GM23338 (cell line): ENCODE measurements around the gene ADGRD1.

ENCODE experiments used
- CREB1 ChIP-seq: fragments of 250-450 bp; sonication (Bioruptor Pico); IDR thresholded peaks from 2 replicates; pipeline ENCODE4 v1.5.0; 2020; ENCODE audit warnings: low read depth, mild to moderate bottlenecking, moderate library complexity
- EZH2 ChIP-seq: fragments of 200-600 bp; sonication (generic); IDR thresholded peaks from one replicate; pipeline ENCODE4 v1.8.0; 2017; ENCODE audit warnings: antibody characterized with exemption, mild to moderate bottlenecking, low read depth; ENCODE audit not compliant: unreplicated experiment
- EZH2phosphoT487 ChIP-seq: fragments of 200-600 bp; sonication (generic); IDR thresholded peaks from one replicate; pipeline ENCODE4 v1.8.1; 2018; ENCODE audit warnings: antibody characterized with exemption; ENCODE audit not compliant: unreplicated experiment
- JUNB ChIP-seq: IDR thresholded peaks from one replicate; pipeline ENCODE4 v1.6.1; 2016; ENCODE audit warnings: antibody characterized with exemption; ENCODE audit not compliant: unreplicated experiment
- NANOG ChIP-seq: IDR thresholded peaks from 2 replicates; pipeline ENCODE4 v1.6.1; 2016; ENCODE audit warnings: antibody characterized with exemption, borderline replicate concordance
- POLR2AphosphoS5 ChIP-seq: IDR thresholded peaks from 2 replicates; pipeline ENCODE4 v1.6.1; 2016; ENCODE audit warnings: antibody characterized with exemption, low read depth
- STAT1 ChIP-seq: IDR thresholded peaks from one replicate; pipeline ENCODE4 v1.6.1; 2016; ENCODE audit warnings: antibody characterized with exemption; ENCODE audit not compliant: unreplicated experiment
- ZNF331 ChIP-seq: fragments of 250-450 bp; sonication (Bioruptor Pico); IDR thresholded peaks from 2 replicates; pipeline ENCODE4 v1.5.0; 2020; ENCODE audit warnings: low read depth, mild to moderate bottlenecking, moderate library complexity
- TF ChIP-seq, protein P1 (sequence below), 2 experiments: fragments of 200-600 bp in 1 of 2; sonication (generic) in 1 of 2; conservative IDR thresholded peaks; 2 replicates each; pipeline versions ENCODE4 v1.5.1 to v1.6.1; 2016 to 2017; ENCODE audit warnings: antibody characterized with exemption in 2 of 2, low read depth in 2 of 2, mild to moderate bottlenecking in 2 of 2, moderate library complexity in 1 of 2
- TF ChIP-seq, protein P2 (sequence below): IDR thresholded peaks from 2 replicates; pipeline ENCODE4 v1.6.1; 2016; ENCODE audit warnings: antibody characterized with exemption
- TF ChIP-seq, protein P3 (sequence below): IDR thresholded peaks from one replicate; pipeline ENCODE4 v1.6.1; 2018; ENCODE audit warnings: antibody characterized with exemption; ENCODE audit not compliant: unreplicated experiment

DNA sequence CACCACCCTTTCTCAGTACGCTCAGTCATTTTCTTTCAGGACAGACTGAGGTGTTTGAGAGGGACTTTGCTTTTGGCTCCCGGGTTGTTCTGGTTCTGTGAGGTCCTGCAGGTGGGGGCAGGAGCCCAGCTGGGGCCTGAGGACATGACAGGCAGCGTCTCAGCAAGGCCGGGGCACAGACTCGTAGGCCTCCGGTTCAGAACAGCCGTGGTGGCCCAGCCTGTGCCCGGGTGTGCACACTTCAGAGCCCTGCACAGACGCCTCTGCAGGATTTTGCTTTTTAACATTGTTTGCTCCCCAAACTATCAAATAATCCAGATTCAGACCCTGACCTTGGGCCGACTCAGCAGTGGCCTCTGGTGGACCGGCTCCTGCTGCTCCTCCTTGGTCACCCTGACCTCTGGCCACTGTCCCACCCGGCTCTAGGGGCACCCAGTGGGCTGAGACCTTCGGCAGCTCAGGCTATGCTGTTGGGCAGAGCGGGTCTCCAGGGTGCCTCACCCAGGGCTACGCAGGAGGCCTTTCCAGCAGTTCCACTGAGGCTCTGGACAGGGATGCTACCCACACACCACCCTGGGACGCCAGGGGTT is 65.2 kb downstream of the ADGRD1 start:
- TF ChIP-seq, protein P1, sequence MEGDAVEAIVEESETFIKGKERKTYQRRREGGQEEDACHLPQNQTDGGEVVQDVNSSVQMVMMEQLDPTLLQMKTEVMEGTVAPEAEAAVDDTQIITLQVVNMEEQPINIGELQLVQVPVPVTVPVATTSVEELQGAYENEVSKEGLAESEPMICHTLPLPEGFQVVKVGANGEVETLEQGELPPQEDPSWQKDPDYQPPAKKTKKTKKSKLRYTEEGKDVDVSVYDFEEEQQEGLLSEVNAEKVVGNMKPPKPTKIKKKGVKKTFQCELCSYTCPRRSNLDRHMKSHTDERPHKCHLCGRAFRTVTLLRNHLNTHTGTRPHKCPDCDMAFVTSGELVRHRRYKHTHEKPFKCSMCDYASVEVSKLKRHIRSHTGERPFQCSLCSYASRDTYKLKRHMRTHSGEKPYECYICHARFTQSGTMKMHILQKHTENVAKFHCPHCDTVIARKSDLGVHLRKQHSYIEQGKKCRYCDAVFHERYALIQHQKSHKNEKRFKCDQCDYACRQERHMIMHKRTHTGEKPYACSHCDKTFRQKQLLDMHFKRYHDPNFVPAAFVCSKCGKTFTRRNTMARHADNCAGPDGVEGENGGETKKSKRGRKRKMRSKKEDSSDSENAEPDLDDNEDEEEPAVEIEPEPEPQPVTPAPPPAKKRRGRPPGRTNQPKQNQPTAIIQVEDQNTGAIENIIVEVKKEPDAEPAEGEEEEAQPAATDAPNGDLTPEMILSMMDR (conservative IDR thresholded peaks at IDR 0.05; ENCODE audit: low read depth in 2 of 2), result peak in 1 of 2 experiments; percentile 35; a peak in 2 of 4 replicates
- no peak for TF ChIP-seq POLR2AphosphoS5
- no peak for TF ChIP-seq EZH2
- TF ChIP-seq JUNB, result no peak
- TF ChIP-seq, protein P2, sequence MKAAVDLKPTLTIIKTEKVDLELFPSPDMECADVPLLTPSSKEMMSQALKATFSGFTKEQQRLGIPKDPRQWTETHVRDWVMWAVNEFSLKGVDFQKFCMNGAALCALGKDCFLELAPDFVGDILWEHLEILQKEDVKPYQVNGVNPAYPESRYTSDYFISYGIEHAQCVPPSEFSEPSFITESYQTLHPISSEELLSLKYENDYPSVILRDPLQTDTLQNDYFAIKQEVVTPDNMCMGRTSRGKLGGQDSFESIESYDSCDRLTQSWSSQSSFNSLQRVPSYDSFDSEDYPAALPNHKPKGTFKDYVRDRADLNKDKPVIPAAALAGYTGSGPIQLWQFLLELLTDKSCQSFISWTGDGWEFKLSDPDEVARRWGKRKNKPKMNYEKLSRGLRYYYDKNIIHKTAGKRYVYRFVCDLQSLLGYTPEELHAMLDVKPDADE, result no peak
- TF ChIP-seq, protein P3, sequence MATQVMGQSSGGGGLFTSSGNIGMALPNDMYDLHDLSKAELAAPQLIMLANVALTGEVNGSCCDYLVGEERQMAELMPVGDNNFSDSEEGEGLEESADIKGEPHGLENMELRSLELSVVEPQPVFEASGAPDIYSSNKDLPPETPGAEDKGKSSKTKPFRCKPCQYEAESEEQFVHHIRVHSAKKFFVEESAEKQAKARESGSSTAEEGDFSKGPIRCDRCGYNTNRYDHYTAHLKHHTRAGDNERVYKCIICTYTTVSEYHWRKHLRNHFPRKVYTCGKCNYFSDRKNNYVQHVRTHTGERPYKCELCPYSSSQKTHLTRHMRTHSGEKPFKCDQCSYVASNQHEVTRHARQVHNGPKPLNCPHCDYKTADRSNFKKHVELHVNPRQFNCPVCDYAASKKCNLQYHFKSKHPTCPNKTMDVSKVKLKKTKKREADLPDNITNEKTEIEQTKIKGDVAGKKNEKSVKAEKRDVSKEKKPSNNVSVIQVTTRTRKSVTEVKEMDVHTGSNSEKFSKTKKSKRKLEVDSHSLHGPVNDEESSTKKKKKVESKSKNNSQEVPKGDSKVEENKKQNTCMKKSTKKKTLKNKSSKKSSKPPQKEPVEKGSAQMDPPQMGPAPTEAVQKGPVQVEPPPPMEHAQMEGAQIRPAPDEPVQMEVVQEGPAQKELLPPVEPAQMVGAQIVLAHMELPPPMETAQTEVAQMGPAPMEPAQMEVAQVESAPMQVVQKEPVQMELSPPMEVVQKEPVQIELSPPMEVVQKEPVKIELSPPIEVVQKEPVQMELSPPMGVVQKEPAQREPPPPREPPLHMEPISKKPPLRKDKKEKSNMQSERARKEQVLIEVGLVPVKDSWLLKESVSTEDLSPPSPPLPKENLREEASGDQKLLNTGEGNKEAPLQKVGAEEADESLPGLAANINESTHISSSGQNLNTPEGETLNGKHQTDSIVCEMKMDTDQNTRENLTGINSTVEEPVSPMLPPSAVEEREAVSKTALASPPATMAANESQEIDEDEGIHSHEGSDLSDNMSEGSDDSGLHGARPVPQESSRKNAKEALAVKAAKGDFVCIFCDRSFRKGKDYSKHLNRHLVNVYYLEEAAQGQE, result no peak
- no peak for TF ChIP-seq NANOG
- TF ChIP-seq EZH2phosphoT487, result no peak
- no peak for TF ChIP-seq STAT1
- TF ChIP-seq CREB1, result no peak
- no peak for TF ChIP-seq ZNF331 (CRISPR knock-in tag)
